ENCODE data around the gene ETFA. TPM values are rescaled to one million over a fixed set of nuclear protein-coding genes. Genes with fewer than 3 reads are reported as not detected.

The ETFA gene
- total and polyA plus RNA-seq, 2 experiments from 2014 or later, result 175 to 185 TPM

DNA sequence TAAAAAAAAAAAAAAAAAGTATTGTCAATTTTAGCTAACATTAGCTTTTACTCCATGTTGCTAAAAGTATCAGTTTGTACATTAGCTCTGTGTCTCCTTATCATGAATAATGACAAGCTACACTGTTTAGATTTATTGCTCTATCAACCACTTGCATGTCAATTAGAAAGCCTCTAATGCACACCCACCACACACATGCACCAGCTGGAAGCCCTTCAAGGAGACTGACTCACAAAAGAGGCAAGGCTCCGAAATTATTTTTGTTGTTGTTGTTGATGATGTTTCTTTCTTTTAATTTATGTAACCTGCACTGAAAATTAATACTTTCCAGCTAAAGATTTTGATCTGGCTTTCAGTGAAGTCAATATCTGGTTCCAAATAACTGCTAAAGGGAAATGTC is 71.5 kb downstream of the ETFA start:
- peaks cover 4% of the 10 kb centered on the region for H3K4me1 ChIP-seq (ENCODE audit: insufficient read depth)
- no peaks in the 10 kb centered on the region for H4K20me1 ChIP-seq (ENCODE audit: insufficient read depth, poor library complexity, severe bottlenecking)
- WGBS (ENCODE audit: low lambda C conversion rate, missing lambda C conversion rate), result 87% methylated on average over 1 of the region's 1 CpG
- no peaks in the 10 kb centered on the region for H3K9me3 ChIP-seq (ENCODE audit: low read depth)
- H3K9me2 ChIP-seq (replicated peaks; ENCODE audit: insufficient read depth), result no peaks in the 10 kb centered on the region
- no peak overlapping the region for H2AFZ ChIP-seq
- no peaks in the 10 kb centered on the region for H3K79me2 ChIP-seq
- no peak overlapping the region for H3K4me3 ChIP-seq
- H3K4me2 ChIP-seq, result no peak overlapping the region
- no peaks in the 10 kb centered on the region for H3K36me3 ChIP-seq (replicated peaks; ENCODE audit: insufficient read depth, low read depth)
- H3K27me3 ChIP-seq, result no peaks in the 10 kb centered on the region
- TF ChIP-seq EZH2 (IDR thresholded peaks at IDR 0.05; ENCODE audit: borderline replicate concordance) (no peak), CTCF (IDR thresholded peaks at IDR 0.05; ENCODE audit: poor library complexity) (no peak), EZH2phosphoT487 (IDR thresholded peaks at IDR 0.05; ENCODE audit: low read depth, severe bottlenecking, unreplicated experiment) (no peak)
- DNase-seq (ENCODE audit: low spot score), result no peak
- no peak overlapping the region for H3K27ac ChIP-seq

DNA sequence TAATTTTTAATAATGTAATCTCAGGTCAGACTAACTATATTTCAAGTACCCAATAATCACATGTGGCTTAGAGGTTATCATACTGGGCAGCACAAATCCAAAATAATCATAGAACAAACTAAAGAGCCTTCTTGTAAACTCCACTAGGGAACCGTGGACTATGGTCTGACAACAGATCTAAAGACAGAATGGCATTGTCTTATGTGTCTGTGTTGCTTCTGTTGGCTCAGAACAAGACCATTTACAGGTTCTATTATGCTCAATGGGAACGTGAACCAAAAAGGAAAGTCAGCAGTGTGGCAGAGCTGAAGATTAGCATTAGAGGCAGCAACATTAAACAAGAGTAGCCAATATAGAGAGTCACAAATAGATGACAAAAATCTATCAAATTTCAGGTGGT is 74.9 kb downstream of the ETFA start:
- H3K4me2 ChIP-seq, result no peak overlapping the region
- DNase-seq (ENCODE audit: low spot score), result no peak
- 61% methylated on average over 2 of the region's 2 CpGs for WGBS (ENCODE audit: low lambda C conversion rate, missing lambda C conversion rate)
- H3K4me3 ChIP-seq, result no peak overlapping the region
- no peaks in the 10 kb centered on the region for H3K9me2 ChIP-seq (replicated peaks; ENCODE audit: insufficient read depth)
- peaks cover 2% of the 10 kb centered on the region for H3K79me2 ChIP-seq
- no peaks in the 10 kb centered on the region for H4K20me1 ChIP-seq (ENCODE audit: insufficient read depth, poor library complexity, severe bottlenecking)
- H3K36me3 ChIP-seq (replicated peaks; ENCODE audit: insufficient read depth, low read depth), result no peaks in the 10 kb centered on the region
- no peak for TF ChIP-seq EZH2phosphoT487 (IDR thresholded peaks at IDR 0.05; ENCODE audit: low read depth, severe bottlenecking, unreplicated experiment)
- no peak for TF ChIP-seq EZH2 (IDR thresholded peaks at IDR 0.05; ENCODE audit: borderline replicate concordance)
- no peak for TF ChIP-seq CTCF (IDR thresholded peaks at IDR 0.05; ENCODE audit: poor library complexity)
- H3K27me3 ChIP-seq, result no peaks in the 10 kb centered on the region
- H3K4me1 ChIP-seq (ENCODE audit: insufficient read depth), result peaks cover 4% of the 10 kb centered on the region
- no peaks in the 10 kb centered on the region for H3K9me3 ChIP-seq (ENCODE audit: low read depth)
- H2AFZ ChIP-seq, result no peak overlapping the region
- no peak overlapping the region for H3K27ac ChIP-seq

- DNase-seq (ENCODE audit: low spot score), result peak; percentile 34
Observed at GRCh38 chr15:76235186-76235826, 76.0 kb downstream of the ETFA start.

More at GRCh38 chr15:76235186-76235826, 76.0 kb downstream of the ETFA start:
- Histone ChIP-seq H3K27me3 (no peaks in the 10 kb centered on the region), H3K27ac (no peak overlapping the region), H3K9me3 (ENCODE audit: low read depth) (no peaks in the 10 kb centered on the region), H3K4me1 (ENCODE audit: insufficient read depth) (peaks cover 4% of the 10 kb centered on the region), H3K4me2 (no peak overlapping the region), H3K9me2 (replicated peaks; ENCODE audit: insufficient read depth) (no peaks in the 10 kb centered on the region), H3K79me2 (peaks cover 2% of the 10 kb centered on the region), H4K20me1 (ENCODE audit: insufficient read depth, poor library complexity, severe bottlenecking) (no peaks in the 10 kb centered on the region), H2AFZ (no peak overlapping the region), H3K4me3 (no peak overlapping the region), H3K36me3 (replicated peaks; ENCODE audit: insufficient read depth, low read depth) (no peaks in the 10 kb centered on the region)
- TF ChIP-seq EZH2 (IDR thresholded peaks at IDR 0.05; ENCODE audit: borderline replicate concordance) (no peak), CTCF (IDR thresholded peaks at IDR 0.05; ENCODE audit: poor library complexity) (peak; percentile 54), EZH2phosphoT487 (IDR thresholded peaks at IDR 0.05; ENCODE audit: low read depth, severe bottlenecking, unreplicated experiment) (no peak)
- 71% methylated on average over 3 of the region's 3 CpGs for WGBS (ENCODE audit: low lambda C conversion rate, missing lambda C conversion rate)

Data from hepatocyte (in vitro differentiated cells).